GM18499 (cell line): ENCODE results near the gene CDHR1.
A peak's percentile ranks its signal among the peaks of the same experiment; 100 is the strongest.
"Not testable (repeated sequence)": the region's sequence is repeated elsewhere in the genome, so short reads cannot be mapped to it uniquely, and the experiment has no call there.

ENCODE experiments used
- ATAC-seq: cut with Tn5 transposase; IDR thresholded peaks from one replicate; pipeline ENCODE4 v1.9.1; 2021; ENCODE audit warnings: moderate number of reproducible peaks; ENCODE audit not compliant: insufficient read depth, unreplicated experiment

The CDHR1 gene

GRCh38 chr10:84194424-84195043 lies at the start of gene CDHR1:
TSS of gene CDHR1 (plus strand) at chr10:84194537. CDS start at chr10:84194761, 224 bp downstream.
- no peak for ATAC-seq

DNA sequence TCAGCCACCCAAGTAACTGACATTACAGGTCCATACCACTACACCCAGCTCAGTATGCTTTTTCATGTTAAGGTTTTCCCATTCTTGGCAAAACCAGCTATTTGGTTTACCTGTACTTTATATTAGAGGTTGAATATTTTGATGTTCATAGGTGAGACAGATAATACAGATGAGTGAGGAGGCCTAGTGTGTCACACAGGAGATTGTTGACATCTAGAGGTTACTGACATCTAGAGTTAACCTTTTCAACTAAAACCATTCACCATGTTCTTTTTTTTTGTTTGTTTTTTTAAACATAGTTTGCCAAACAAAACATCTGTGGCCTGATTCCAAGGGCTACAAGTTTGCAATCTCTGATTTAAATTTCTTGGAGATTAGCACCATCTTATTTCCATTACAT lies 47.0 kb upstream of the CDHR1 start:
- no peak for ATAC-seq

DNA sequence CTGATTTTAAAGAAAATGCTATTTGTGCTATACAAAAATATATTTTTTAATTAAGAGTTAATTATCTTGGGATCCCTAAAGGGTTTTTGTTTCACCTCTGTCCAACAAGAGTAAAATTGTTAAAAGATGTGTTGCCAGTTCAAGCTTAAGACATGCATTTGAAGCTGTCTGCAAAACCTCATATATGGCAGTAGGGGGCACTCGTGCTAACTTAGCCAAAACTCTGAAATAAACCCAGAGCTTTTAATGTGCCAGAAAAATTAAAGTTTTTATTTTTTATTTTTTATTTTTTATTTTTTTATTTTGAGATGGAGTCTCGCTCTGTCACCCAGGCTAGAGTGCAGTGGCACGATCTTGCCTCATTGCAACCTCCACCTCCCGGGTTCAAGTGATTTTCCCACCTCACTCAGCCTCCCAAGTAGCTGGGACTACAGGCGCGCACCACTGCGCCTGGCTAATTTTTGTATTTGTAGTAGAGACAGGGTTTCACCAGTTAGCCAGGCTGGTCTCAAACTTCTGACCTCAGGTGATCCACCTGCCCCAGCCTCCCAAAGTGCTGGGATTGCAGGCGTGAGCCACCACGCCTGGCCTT lies 46.2 kb upstream of the CDHR1 start:
- ATAC-seq: not testable (repeated sequence)

DNA sequence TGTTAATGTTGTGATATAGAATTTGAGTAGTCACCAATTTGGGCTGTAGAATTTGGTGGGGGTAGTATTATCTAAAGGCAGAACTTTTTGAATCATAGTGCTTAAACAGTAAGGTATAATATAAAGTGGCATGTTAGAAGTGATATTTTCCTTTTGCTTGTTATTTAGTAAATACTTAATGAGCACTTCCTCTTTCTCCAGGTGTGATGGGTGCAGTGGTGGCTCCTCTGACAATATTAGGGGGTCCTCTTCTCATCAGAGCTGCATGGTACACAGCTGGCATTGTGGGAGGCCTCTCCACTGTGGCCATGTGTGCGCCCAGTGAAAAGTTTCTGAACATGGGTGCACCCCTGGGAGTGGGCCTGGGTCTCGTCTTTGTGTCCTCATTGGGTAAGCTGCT lies 44.5 kb upstream of the CDHR1 start:
- no peak for ATAC-seq

DNA sequence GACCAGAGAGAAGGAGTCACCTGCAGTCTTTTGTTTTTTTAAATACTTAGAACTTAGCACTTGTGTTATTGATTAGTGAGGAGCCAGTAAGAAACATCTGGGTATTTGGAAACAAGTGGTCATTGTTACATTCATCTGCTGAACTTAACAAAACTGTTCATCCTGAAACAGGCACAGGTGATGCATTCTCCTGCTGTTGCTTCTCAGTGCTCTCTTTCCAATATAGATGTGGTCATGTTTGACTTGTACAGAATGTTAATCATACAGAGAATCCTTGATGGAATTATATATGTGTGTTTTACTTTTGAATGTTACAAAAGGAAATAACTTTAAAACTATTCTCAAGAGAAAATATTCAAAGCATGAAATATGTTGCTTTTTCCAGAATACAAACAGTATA lies 41.6 kb upstream of the CDHR1 start:
- no peak for ATAC-seq

GRCh38 chr10:84155521-84155920 lies 38.8 kb upstream of the CDHR1 start:
- no peak for ATAC-seq

- no peak for ATAC-seq
Observed at GRCh38 chr10:84156009-84156408, 38.3 kb upstream of the CDHR1 start.

GRCh38 chr10:84156768-84157167 lies 37.6 kb upstream of the CDHR1 start:
- ATAC-seq: no peak

DNA sequence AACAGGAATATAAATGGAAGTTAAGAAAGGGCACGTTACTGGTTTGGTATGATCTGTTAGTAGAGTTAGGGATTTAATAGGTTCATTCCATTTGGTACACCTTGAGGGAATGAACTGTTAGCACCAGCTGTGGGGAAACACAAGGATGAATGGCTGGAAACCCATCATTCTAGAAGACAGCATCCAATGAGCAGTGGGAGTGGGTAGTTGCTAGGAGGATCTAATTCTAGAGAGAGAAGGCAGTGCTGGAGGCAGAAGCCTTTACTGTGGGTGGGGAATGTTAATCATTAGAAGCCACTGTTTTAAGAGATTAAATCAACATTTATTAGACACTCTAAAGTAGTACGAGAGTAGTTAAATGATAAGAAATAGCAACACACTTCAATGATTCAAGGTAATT lies 36.3 kb upstream of the CDHR1 start:
- ATAC-seq: no peak

DNA sequence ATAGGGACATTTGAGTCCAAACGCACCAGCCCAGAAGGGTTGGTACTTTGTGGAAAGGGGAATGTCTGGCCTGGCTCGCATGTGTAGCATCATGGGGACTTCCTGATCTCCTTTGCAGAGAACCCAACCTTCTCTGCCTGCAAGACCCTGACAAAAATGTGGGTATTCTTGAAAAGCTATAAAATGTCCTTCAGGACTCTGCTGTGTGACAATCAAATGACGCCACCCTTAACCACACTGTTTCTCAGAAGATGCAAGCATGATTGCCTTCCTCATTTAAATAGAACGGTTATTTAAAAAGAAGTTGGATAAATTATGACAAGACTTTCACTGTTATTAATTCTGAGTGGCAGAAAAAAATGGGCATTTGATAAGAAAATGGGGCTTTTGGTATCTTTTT lies 35.8 kb upstream of the CDHR1 start:
- ATAC-seq: no peak

GRCh38 chr10:84159076-84159685 lies 35.2 kb upstream of the CDHR1 start:
- no peak for ATAC-seq

DNA sequence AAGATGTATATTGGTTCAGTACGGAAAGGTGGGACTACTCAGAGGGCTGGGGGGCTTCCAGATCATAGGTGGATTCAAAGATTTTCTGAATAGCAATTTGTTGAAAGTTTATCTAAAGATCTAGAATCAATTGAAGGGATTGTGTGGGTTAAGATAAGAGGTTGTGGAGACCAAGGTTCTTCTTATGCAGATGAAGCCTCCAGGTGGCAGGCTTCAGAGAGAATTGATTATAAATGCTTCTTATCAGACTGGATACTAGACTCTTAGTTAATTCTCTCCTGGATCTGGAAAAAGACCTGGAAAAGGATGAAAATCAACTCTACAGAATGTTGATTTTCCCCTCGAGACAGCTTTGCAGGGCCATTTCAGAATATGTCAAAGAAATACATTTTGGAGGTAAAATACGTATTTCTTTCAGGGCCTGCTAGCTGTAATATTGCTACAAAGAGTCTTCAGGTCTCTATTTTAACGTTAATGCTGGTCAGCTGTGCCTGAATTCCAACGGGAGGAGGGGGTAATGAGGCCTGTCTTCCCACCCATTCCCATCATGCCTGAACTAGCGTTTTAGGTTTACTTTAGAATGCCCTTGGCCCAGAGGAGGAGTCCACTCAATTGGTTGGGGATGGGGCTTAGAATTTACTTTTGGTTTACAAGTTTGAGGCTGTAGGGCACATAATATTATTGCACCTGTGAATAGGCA lies 33.5 kb upstream of the CDHR1 start:
- ATAC-seq: no peak

- no peak for ATAC-seq
Observed at GRCh38 chr10:84163996-84164395, 30.3 kb upstream of the CDHR1 start.

DNA sequence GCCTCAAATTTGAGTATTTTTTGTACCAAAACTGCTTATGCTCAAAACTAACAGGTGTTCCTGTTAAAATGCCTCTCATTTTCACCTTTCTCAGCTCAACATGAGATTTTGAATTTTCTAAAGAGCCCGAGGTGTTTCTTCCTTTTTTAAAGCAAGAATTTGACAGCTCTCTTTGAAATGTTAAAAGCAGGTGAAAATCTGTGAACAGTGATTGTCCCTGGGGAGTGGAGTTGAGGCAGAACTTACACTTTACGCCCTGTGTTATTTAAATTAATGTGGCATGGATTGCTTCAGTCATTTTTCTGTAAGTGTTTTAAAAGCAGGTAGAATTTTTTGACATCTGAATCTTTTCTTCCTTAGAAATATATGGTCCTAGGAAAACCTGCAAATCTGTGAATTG lies 29.9 kb upstream of the CDHR1 start:
- no peak for ATAC-seq

DNA sequence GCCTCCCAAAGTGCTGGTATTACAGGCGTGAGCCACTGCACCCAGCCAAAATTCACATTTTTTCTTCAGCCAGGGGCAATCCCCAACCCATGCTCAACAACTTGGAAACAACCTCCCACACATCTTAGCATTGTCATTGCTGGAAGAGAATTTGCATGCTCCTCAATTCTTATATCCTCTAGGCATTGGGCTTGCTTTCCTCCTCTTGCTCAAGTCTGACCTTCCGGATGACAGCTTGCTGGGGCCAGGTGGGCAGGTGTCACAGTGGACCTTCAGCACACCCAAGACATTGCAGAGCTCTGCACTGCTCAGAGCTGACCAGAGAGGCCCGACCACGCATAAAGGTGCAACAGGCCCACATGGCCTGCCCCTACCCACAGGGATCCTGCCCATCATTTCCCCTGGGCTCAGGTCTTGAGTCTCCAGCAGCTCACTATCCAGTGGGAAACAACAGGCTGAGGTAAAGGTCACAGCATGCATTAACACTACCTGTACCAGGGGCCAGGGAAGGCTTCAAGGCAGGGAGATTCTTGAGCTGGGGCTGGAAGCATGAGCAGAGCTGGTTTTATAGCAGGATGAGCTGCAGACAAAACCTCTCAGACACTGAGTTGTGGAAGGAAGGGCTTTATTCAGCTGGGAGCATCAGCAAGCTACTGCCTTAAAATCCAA lies 27.6 kb upstream of the CDHR1 start:
- ATAC-seq: no peak

GRCh38 chr10:84167289-84167653 lies 27.1 kb upstream of the CDHR1 start:
- ATAC-seq: not testable (repeated sequence)

- not testable (repeated sequence) for ATAC-seq
Observed at GRCh38 chr10:84168382-84168781, 26.0 kb upstream of the CDHR1 start.

DNA sequence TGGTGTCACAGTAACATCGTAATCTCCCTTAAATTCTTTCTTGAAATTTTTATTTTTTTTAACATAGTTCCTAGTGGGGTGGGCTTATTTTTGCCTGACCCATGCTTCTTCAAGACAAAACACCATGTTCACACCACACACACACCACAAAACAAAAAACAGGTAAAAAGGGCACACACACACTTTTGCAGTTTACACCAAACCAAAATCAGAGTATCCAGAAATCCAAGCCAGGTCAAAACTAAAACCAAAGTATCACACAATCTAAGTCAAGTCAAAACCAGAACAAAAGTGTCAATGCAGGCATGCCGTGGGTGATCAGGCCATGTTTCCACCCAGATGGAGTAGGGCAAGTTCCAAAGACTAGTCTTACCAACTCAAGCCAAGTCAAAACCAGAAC lies 23.1 kb upstream of the CDHR1 start:
- ATAC-seq: not testable (repeated sequence)

DNA sequence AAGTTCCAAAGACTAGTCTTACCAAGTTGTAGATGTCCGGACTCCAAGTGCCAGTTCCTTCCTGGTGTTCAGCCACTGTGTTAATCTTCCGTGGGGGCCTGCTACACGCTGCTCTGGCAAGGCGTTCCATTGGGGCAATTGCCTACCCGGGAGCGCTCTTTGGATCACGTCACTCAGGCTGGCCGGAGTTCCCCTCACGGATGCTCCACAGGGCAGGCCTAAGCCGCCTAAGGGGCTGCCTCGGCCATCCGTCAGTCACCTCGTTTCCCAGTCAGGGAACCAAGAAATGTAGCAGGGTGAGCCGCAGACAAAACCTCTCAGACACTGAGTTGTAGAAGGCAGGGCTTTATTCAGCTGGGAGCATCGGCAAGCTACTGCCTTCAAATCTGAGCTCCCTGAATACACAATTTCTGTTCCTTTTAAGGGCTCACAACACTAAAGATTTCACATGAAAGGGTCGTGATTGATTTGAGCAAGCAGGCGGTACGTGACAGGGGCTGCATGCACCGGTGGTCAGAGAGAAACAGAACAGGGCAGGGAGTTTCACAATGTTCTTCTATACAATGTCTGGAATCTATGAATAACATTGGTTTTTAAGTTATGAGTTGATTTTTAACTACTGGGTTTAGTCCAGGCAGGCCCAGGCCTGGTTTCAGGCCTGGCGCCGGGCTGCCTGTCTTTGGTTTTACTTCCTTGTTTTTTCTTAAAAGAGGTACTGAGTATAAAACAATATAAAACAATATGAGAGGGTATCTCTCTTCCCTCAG lies 22.5 kb upstream of the CDHR1 start:
- ATAC-seq: peak; percentile 24
